Aorta (tissue), 5 donors: ENCODE results near the gene AFDN. TPM values are rescaled to one million over a fixed set of nuclear protein-coding genes. Genes with fewer than 3 reads are reported as not detected.

Experiments used
- ATAC-seq: fragments of 200-7000 bp; cut with Tn5 transposase; one replicate; pipeline ENCODE4 v1.9.1; 2022; ENCODE audit warnings: moderate library complexity; ENCODE audit not compliant: low FRiP score
- DNase-seq, 2 donors: peaks; one replicate each; pipeline ENCODE4 v3.0.0-alpha.2; 2020
- H3K27ac ChIP-seq, 2 donors: one replicate each; pipeline ENCODE4 v1.5.1; 2013; ENCODE audit warnings: low read length in 2 of 2, mild to moderate bottlenecking in 2 of 2, moderate library complexity in 2 of 2, control low read depth in 1 of 2, inconsistent platforms in 1 of 2, low read depth in 1 of 2
- H3K27me3 ChIP-seq, 2 donors: one replicate each; pipeline ENCODE4 v1.6.1; 2013; ENCODE audit warnings: control low read depth in 1 of 2, low read length in 1 of 2, mild to moderate bottlenecking in 1 of 2, moderate library complexity in 1 of 2; ENCODE audit not compliant: insufficient read depth in 2 of 2, control insufficient read depth in 1 of 2
- H3K36me3 ChIP-seq, 2 donors: one replicate each; pipeline ENCODE4 v1.6.1; 2013; ENCODE audit warnings: control low read depth in 1 of 2, low read length in 1 of 2, mild to moderate bottlenecking in 1 of 2; ENCODE audit not compliant: insufficient read depth in 2 of 2, control insufficient read depth in 1 of 2
- H3K4me1 ChIP-seq, 2 donors: one replicate each; pipeline ENCODE4 v1.6.1; 2013; ENCODE audit warnings: low read length in 2 of 2, control low read depth in 1 of 2, mild to moderate bottlenecking in 1 of 2, moderate library complexity in 1 of 2; ENCODE audit not compliant: insufficient read depth in 2 of 2, control insufficient read depth in 1 of 2
- H3K4me3 ChIP-seq, 2 donors: one replicate each; pipeline ENCODE4 v1.5.1; 2013; ENCODE audit warnings: low read length in 2 of 2, control low read depth in 1 of 2, mild to moderate bottlenecking in 1 of 2
- H3K9me3 ChIP-seq: one replicate; pipeline ENCODE4 v1.6.1; 2013; ENCODE audit warnings: mild to moderate bottlenecking, low read length; ENCODE audit not compliant: control insufficient read depth
- WGBS, 2 donors: extraction: QIAGEN DNeasy Blood & Tissue Kit; methylation state at CpG; one replicate each; pipeline ENCODE4 v1.1.7; 2013; 5-methylcytosine and 5-hydroxymethylcytosine counted together
- intact Hi-C, 2 donors: fragments of 100-400 bp; cut with DNase I; formaldehyde crosslinking; loops; one replicate each; pipeline versions ENCODE4 v1.14.2 to v1.15.0; 2022
- polyA plus RNA-seq, 2 donors: library from polyadenylated mRNA; stranded (reverse); fragments of 200-250 nt; gene quantifications; one replicate each; pipeline ENCODE4 v1.2.3, GENCODE V29; 2013
- total RNA-seq, 2 donors: library from RNA; stranded (reverse); fragmentation: NEBNext Ultra II Directional; extraction: Animal tissue kit (Norgen Biotek cat#: 25700); gene quantifications; one replicate each; pipeline ENCODE4 v1.2.1, GENCODE V29; 2021
- donor health status: healthy with polysubstance abuse.
- donor health status: Bipolar disorder and iron deficiency.
- donor health status: DM: no; HTN: no; CAD: no.
- donor health status: DM: no; HTN: no; CAD: no.
- donor health status: DM: yes; HTN: yes; CAD: no.

Gene AFDN
- total and polyA plus RNA-seq, 4 donors = 15.5 to 99.2 (median 47.5) TPM

GRCh38 chr6:167782698-167783517, 43.8 kb upstream of the AFDN start:
- 96% methylated on average over 4 of the region's 4 CpGs for WGBS, 2 donors
- H3K36me3 ChIP-seq = no peaks in the 10 kb centered on the region
- no peaks in the 10 kb centered on the region for H3K4me1 ChIP-seq
- H3K9me3 ChIP-seq = no peaks in the 10 kb centered on the region
- H3K27ac ChIP-seq = no peak overlapping the region
- H3K27me3 ChIP-seq = no peaks in the 10 kb centered on the region
- DNase-seq = no peak
- no peak for ATAC-seq
- H3K4me3 ChIP-seq = no peak overlapping the region
- intact Hi-C loops = no loop called here

- 82 to 84% methylated on average over 10 of the region's 10 CpGs for whole genome bisulfite sequencing, 2 donors
- no peak for DNase-seq
- ATAC-seq = no peak
Observed at GRCh38 chr6:167786853-167787675, 39.6 kb upstream of the AFDN start.

GRCh38 chr6:167787896-167788562, 38.7 kb upstream of the AFDN start:
- no peak for DNase-seq
- H3K9me3 ChIP-seq = no peaks in the 10 kb centered on the region
- ATAC-seq = no peak
- no peaks in the 10 kb centered on the region for H3K36me3 ChIP-seq
- no peaks in the 10 kb centered on the region for H3K4me1 ChIP-seq
- H3K27me3 ChIP-seq = no peaks in the 10 kb centered on the region
- H3K4me3 ChIP-seq = no peak overlapping the region
- WGBS, 2 donors = 91 to 93% methylated on average over 23 of the region's 23 CpGs
- H3K27ac ChIP-seq = no peak overlapping the region
- intact Hi-C loops = no loop called here

More at GRCh38 chr6:167786853-167787675, 39.6 kb upstream of the AFDN start:
- no peaks in the 10 kb centered on the region for H3K9me3 ChIP-seq
- H3K4me1 ChIP-seq = no peaks in the 10 kb centered on the region
- H3K27ac ChIP-seq = no peak overlapping the region
- no peak overlapping the region for H3K4me3 ChIP-seq
- H3K36me3 ChIP-seq = no peaks in the 10 kb centered on the region
- intact Hi-C loops = no loop called here
- H3K27me3 ChIP-seq = no peaks in the 10 kb centered on the region

- intact Hi-C loops = no loop called here
- DNase-seq = no peak
- Histone ChIP-seq H3K27ac (no peak overlapping the region), H3K9me3 (no peaks in the 10 kb centered on the region), H3K27me3 (no peaks in the 10 kb centered on the region), H3K4me1 (no peaks in the 10 kb centered on the region), H3K4me3 (no peak overlapping the region), H3K36me3 (no peaks in the 10 kb centered on the region)
- ATAC-seq = no peak
- 87 to 92% methylated on average over 2 of the region's 2 CpGs for WGBS, 2 donors
Observed at GRCh38 chr6:167788563-167788903, 38.2 kb upstream of the AFDN start.

- no peak overlapping the region for H3K4me3 ChIP-seq
- H3K27ac ChIP-seq = no peak overlapping the region
- H3K36me3 ChIP-seq = no peaks in the 10 kb centered on the region
- no peaks in the 10 kb centered on the region for H3K4me1 ChIP-seq
- intact Hi-C loops = no loop called here
- no peak for DNase-seq
- no peaks in the 10 kb centered on the region for H3K9me3 ChIP-seq
- no peak for ATAC-seq
- no peaks in the 10 kb centered on the region for H3K27me3 ChIP-seq
- WGBS, 2 donors = 71 to 79% methylated on average over 6 of the region's 6 CpGs
Observed at GRCh38 chr6:167789358-167789757, 37.4 kb upstream of the AFDN start.

- ATAC-seq (no peak), DNase-seq (no peak)
- no peaks in the 10 kb centered on the region for H3K4me1 ChIP-seq
- WGBS, 2 donors = 76 to 80% methylated on average over 11 of the region's 11 CpGs
- no peaks in the 10 kb centered on the region for H3K36me3 ChIP-seq
- intact Hi-C loops = no loop called here
- H3K27ac ChIP-seq = no peak overlapping the region
- H3K27me3 ChIP-seq = no peaks in the 10 kb centered on the region
- H3K9me3 ChIP-seq = no peaks in the 10 kb centered on the region
- H3K4me3 ChIP-seq = no peak overlapping the region
Observed at GRCh38 chr6:167791091-167791779, 35.5 kb upstream of the AFDN start.

- Histone ChIP-seq H3K27me3 (no peaks in the 10 kb centered on the region), H3K36me3 (no peaks in the 10 kb centered on the region), H3K4me1 (no peaks in the 10 kb centered on the region), H3K9me3 (no peaks in the 10 kb centered on the region), H3K27ac (no peak overlapping the region), H3K4me3 (no peak overlapping the region)
- DNase-seq (no peak), ATAC-seq (no peak)
- WGBS, 2 donors = 78 to 87% methylated on average over 13 of the region's 13 CpGs
- intact Hi-C loops = no loop called here
Observed at GRCh38 chr6:167791780-167792478, 34.8 kb upstream of the AFDN start.

GRCh38 chr6:167793421-167793820, 33.3 kb upstream of the AFDN start:
- 69 to 77% methylated on average over 9 of the region's 9 CpGs for WGBS, 2 donors
- H3K27me3 ChIP-seq = no peaks in the 10 kb centered on the region
- no peak overlapping the region for H3K27ac ChIP-seq
- DNase-seq = no peak
- no peak for ATAC-seq
- no peaks in the 10 kb centered on the region for H3K9me3 ChIP-seq
- intact Hi-C loops = no loop called here
- no peak overlapping the region for H3K4me3 ChIP-seq
- no peaks in the 10 kb centered on the region for H3K36me3 ChIP-seq
- no peaks in the 10 kb centered on the region for H3K4me1 ChIP-seq
